ENCODE measurements around the gene PTGS2.

DNA sequence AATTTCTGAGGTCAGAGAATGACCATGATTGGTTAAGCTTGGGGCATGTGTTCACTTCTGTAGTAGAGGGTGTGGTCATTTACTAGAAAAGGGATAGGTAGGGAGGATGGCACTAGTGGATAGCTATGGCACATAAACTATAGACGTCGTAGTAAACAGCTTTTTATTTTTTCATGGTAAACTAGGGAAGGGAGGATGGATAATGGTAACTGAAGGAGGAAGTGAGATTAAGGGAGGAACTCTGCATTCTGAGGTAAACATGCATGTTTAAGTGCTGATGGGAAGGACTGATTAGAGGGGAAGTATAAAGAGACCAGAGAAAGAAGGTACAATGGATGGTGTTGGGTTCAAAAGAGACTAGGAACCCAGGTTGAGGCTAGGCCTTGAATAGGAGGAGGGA is 26.9 kb downstream of the PTGS2 start:
- TF ChIP-seq, protein P1, sequence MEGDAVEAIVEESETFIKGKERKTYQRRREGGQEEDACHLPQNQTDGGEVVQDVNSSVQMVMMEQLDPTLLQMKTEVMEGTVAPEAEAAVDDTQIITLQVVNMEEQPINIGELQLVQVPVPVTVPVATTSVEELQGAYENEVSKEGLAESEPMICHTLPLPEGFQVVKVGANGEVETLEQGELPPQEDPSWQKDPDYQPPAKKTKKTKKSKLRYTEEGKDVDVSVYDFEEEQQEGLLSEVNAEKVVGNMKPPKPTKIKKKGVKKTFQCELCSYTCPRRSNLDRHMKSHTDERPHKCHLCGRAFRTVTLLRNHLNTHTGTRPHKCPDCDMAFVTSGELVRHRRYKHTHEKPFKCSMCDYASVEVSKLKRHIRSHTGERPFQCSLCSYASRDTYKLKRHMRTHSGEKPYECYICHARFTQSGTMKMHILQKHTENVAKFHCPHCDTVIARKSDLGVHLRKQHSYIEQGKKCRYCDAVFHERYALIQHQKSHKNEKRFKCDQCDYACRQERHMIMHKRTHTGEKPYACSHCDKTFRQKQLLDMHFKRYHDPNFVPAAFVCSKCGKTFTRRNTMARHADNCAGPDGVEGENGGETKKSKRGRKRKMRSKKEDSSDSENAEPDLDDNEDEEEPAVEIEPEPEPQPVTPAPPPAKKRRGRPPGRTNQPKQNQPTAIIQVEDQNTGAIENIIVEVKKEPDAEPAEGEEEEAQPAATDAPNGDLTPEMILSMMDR (IDR thresholded peaks at IDR 0.05), result no peak
- TF ChIP-seq POLR2A (IDR thresholded peaks at IDR 0.05) (no peak), EP300 (IDR thresholded peaks at IDR 0.05) (no peak)

Data from tibial nerve (tissue), 4 donors.